ENCODE measurements around the gene NFIC. TPM values are rescaled to one million over a fixed set of nuclear protein-coding genes. Genes with fewer than 3 reads are reported as not detected.

Gene NFIC
- total and polyA plus RNA-seq, 10 of the 15 experiments (the other 5 are each of a cell fraction or from before 2014, with no cell fraction given) = 0.71 to 53.5 (median 10.2) TPM

DNA sequence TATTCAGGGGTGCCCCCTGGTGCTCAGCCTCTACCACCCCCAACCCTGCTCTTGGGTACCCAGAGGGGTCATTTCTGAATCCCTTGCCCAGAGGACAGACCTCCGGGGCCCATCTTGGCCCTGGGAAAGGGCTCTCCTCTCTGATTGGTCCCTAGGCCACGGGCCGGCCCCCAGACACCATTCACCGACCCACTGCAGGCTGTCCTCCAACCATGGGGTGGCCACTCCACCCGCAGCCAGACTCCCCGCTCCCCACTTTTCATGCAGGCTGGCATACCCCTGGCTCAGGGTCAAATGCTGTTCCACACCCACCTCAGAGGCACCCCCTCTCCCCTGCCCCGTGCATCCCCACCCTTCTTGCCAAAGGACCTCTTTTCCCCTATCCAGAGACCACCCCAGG lies 99.2 kb downstream of the NFIC start:
- TF ChIP-seq MTA2 (IDR thresholded peaks at IDR 0.05; ENCODE audit: low read depth) = no peak
- no peak for TF ChIP-seq RBBP5 (conservative IDR thresholded peaks at IDR 0.05)
- no peak for TF ChIP-seq ETV6 (conservative IDR thresholded peaks at IDR 0.05 in 1 of 2, IDR thresholded peaks at IDR 0.05 in 1 of 2; ENCODE audit: borderline replicate concordance in 1 of 2, low read depth in 1 of 2)
- no peak for TF ChIP-seq DPF2 (IDR thresholded peaks at IDR 0.05)
- no peak for TF ChIP-seq MYB (IDR thresholded peaks at IDR 0.05; ENCODE audit: borderline replicate concordance, low read depth, low read length)
- TF ChIP-seq SUPT20H (IDR thresholded peaks at IDR 0.05; ENCODE audit: borderline replicate concordance, control insufficient read depth, low read depth, low read length) = no peak
- no peak for TF ChIP-seq BCL11A (IDR thresholded peaks at IDR 0.05; ENCODE audit: low read depth, low read length)
- TF ChIP-seq, protein P1, sequence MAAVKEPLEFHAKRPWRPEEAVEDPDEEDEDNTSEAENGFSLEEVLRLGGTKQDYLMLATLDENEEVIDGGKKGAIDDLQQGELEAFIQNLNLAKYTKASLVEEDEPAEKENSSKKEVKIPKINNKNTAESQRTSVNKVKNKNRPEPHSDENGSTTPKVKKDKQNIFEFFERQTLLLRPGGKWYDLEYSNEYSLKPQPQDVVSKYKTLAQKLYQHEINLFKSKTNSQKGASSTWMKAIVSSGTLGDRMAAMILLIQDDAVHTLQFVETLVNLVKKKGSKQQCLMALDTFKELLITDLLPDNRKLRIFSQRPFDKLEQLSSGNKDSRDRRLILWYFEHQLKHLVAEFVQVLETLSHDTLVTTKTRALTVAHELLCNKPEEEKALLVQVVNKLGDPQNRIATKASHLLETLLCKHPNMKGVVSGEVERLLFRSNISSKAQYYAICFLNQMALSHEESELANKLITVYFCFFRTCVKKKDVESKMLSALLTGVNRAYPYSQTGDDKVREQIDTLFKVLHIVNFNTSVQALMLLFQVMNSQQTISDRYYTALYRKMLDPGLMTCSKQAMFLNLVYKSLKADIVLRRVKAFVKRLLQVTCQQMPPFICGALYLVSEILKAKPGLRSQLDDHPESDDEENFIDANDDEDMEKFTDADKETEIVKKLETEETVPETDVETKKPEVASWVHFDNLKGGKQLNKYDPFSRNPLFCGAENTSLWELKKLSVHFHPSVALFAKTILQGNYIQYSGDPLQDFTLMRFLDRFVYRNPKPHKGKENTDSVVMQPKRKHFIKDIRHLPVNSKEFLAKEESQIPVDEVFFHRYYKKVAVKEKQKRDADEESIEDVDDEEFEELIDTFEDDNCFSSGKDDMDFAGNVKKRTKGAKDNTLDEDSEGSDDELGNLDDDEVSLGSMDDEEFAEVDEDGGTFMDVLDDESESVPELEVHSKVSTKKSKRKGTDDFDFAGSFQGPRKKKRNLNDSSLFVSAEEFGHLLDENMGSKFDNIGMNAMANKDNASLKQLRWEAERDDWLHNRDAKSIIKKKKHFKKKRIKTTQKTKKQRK (IDR thresholded peaks at IDR 0.05; ENCODE audit: low read depth, low read length) = no peak
- TF ChIP-seq POLR2A (IDR thresholded peaks at IDR 0.05; ENCODE audit: low read depth, low read length) = no peak
- TF ChIP-seq CBFB (IDR thresholded peaks at IDR 0.05; ENCODE audit: low read depth) = no peak
- no peak for TF ChIP-seq SMARCA5 (IDR thresholded peaks at IDR 0.05)
- no peak for TF ChIP-seq PKNOX1 (IDR thresholded peaks at IDR 0.05)
- no peak for TF ChIP-seq FOXM1 (IDR thresholded peaks at IDR 0.05; ENCODE audit: low read depth, low read length)
- RAD21 ChIA-PET (ENCODE audit: unreplicated experiment) = interaction anchor here (0.6 kb wide), 1 partner anchor 192 kb away, joined by 4 read pairs; no protein-coding TSS in a partner anchor
- BruUV-seq (replicated peaks) = no TSS peak
- CTCF ChIA-PET = interaction anchor here (1.0 kb wide), 1 partner anchor 102 kb away, joined by 4 read pairs; no protein-coding TSS in a partner anchor
- Histone ChIP-seq H3K9me3 (replicated peaks; ENCODE audit: control insufficient read depth, insufficient read depth, low read length) (no peaks in the 10 kb centered on the region), H3K4me1 (ENCODE audit: control insufficient read depth, insufficient read depth, low read length) (no peaks in the 10 kb centered on the region), H3K4me3 (no peak overlapping the region), H2AFZ (ENCODE audit: control insufficient read depth, low read depth, low read length) (no peak overlapping the region), H3K27me3 (replicated peaks in 1 of 2; ENCODE audit: control insufficient read depth in 2 of 2, insufficient read depth in 2 of 2, low read length in 1 of 2) (no peaks in the 10 kb centered on the region), H3K4me2 (ENCODE audit: control insufficient read depth, insufficient read depth) (no peak overlapping the region), H3K9ac (ENCODE audit: control insufficient read depth, insufficient read depth, low read length) (no peak overlapping the region), H3K27ac (ENCODE audit: control insufficient read depth, insufficient read depth) (no peak overlapping the region), H4K20me1 (ENCODE audit: control insufficient read depth, insufficient read depth) (peaks cover 1% of the 10 kb centered on the region; the same call in 1 of the 2 replicates), H3K36me3 (ENCODE audit: control insufficient read depth in 2 of 2, insufficient read depth in 2 of 2, low read length in 1 of 2) (no peaks in the 10 kb centered on the region; a peak in 2 of 4 replicates), H3K79me2 (ENCODE audit: control insufficient read depth, insufficient read depth, low read length) (no peaks in the 10 kb centered on the region)
- SMC1A ChIA-PET (ENCODE audit: uncharacterized antibody, unreplicated experiment) = no interaction called here
- intact Hi-C loops (cut with micrococcal nuclease; ENCODE audit: unreplicated experiment) (no loop called here), in situ Hi-C loops (cut with MboI) (no loop called here)
- POLR2A ChIA-PET = no interaction called here
- no peak for FAIRE-seq
- ATAC-seq = no peak; the same call in 2 of the 3 replicates
- no peak for DNase-seq (ENCODE audit: low read depth, low spot score)
- 71% methylated on average over 7 of the region's 7 CpGs for WGBS (ENCODE audit: insufficient coverage, insufficient replicate concordance, low lambda C conversion rate, missing lambda C conversion rate)
